Stimulated activated CD8-positive, alpha-beta memory T cell treated with anti-CD3 and anti-CD28 coated beads, Interleukin-4, amount 100 ng/mL, for 24 hours (primary cell): ENCODE data around the gene NMRAL1.

Source experiments
- DNase-seq: peaks from one replicate; pipeline ENCODE4 v3.0.0-alpha.2; 2020; ENCODE audit warnings: low read depth

NMRAL1 gene

DNA sequence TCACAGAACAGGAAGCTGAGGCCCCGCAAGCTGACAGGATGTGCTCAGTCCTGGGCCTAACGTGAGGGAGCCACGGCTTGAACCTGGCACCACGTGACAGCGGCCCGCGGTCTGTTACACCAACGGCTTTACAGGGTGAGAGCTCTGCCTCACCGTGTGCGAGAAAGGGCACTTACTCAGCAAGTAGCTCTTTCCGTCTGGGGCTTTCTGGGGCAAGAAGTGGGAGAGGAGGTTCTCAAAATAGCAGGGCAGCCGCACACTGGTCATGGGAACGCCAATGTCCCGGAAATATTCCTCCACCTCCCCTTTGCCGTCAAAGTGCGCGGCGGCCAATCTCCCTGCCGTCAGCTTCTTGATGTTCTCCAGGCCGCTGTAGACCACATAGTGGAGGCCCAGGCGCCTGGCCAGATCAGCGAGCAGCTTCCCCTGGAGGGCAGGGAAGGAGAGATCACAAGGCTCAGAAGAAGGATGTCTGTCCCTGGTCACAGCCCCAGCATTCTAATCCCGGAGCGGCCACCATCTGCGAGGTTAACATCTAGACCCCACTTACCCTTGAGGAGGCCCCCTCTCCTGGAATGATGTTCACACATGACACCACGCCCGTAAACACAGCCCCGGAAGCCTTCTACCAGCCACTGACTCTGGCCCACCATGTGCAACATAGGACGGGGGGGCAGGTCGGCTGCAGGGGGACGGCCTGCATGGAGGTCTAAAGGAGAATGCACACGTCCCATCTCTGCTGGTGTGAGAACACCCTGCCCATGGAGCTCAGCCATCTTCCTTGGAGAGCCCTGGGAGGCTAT, 8.2 kb downstream of the NMRAL1 start:
- peak; percentile 60 for DNase-seq

DNA sequence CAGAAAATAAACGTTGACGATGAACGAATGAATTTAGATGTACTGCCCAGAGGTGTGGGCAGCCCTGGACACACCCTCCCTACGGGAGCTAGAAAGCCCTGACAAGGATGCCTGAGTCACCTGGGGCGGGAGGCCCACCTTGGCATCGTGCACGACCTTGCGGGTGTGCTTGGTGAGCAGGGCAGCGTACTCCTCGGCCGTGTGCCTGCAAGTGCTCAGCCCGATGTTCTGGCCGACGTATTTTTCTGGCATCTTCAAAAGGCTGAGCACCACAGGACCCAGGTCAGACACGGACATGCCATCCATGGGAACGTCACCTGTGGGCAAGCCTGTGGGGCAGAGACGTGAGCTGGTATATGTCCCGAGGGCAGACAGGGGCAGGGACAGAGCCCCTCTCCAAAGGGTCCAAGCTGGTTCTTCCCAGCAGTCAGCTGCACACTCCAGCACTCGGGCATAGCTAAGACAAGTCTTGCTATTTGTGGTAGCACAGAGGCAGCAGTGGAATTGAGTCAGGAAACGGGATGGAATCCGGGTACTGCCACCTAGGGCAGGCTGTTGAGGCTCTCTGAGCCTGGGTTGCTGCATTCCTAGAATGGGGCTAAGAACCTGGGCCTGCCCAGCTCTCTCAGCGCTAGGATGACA, 10.8 kb downstream of the NMRAL1 start:
- no peak for DNase-seq

GRCh38 chr16:4461250-4462085, 13.0 kb downstream of the NMRAL1 start:
- no peak for DNase-seq

GRCh38 chr16:4460936-4461249, 13.5 kb downstream of the NMRAL1 start:
- no peak for DNase-seq

GRCh38 chr16:4455951-4456350, 18.5 kb downstream of the NMRAL1 start:
- no peak for DNase-seq

DNA sequence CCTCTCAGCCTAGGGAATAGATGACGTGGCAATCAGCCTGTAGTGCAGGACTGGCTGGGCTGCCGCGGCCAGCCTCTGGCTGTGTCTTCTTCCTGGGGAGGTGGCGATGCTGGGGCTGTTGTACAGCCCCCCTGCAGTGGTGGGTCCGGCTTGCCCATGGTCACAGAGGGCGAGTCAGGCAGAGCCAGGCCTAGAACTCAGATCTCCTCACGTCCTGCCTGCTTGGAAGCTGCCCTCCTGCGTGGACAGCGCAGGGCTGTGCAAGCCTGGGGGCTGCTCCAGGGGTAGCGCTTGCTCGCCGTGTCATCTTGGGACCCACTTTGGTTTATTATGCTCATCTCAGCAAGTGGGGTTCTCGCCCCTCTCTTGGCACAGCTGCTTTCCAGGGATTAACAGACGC, 19.3 kb downstream of the NMRAL1 start:
- DNase-seq, result no peak

GRCh38 chr16:4454623-4455022, 19.8 kb downstream of the NMRAL1 start:
- DNase-seq, result no peak

GRCh38 chr16:4452674-4453073, 21.8 kb downstream of the NMRAL1 start:
- DNase-seq, result no peak

GRCh38 chr16:4450931-4451519, 23.4 kb downstream of the NMRAL1 start:
- no peak for DNase-seq

- no peak for DNase-seq
These were observed 24.0 kb downstream of the NMRAL1 start for GRCh38 chr16:4450430-4450829.

GRCh38 chr16:4443986-4444385, 30.4 kb downstream of the NMRAL1 start:
- DNase-seq, result no peak

DNA sequence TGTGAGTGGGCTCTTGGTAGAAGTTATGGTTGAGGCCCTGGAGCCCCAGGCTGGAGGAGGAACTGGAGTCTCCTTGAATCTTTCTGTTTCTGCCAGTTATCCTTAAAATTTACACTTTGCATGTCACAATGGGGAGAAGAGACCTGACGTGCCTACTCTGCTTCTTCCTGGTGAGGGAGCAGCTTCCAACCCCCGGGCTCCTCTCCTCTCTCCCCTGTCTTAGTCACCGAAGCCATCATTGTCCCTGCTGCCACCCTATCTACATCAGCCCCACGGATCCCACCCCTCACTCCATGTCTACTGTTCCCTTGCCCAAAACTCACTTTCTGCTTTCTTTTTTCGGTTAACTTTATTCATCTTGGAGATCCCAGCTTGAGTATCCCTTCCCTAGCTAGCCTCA, 31.2 kb downstream of the NMRAL1 start:
- DNase-seq, result no peak

- no peak for DNase-seq
These were observed 32.1 kb downstream of the NMRAL1 start for GRCh38 chr16:4442371-4442770.

DNA sequence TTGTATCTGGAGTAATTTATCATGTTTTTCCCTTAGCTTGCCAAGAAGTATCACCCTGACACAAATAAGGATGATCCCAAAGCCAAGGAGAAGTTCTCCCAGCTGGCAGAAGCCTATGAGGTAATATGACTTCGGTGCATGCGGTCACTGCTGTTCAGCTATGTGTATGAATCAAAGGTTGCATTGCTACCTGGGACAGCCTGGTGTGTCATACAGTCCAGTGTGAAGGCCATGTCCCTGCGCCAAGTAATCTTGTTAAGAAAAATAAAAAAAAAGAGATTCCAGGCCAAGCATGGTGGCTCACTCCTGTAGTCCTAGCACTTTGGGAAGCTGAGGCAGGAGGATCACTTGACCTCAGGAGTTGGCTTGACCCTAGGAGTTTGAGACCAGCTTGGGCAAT, 37.1 kb downstream of the NMRAL1 start:
- no peak for DNase-seq

DNA sequence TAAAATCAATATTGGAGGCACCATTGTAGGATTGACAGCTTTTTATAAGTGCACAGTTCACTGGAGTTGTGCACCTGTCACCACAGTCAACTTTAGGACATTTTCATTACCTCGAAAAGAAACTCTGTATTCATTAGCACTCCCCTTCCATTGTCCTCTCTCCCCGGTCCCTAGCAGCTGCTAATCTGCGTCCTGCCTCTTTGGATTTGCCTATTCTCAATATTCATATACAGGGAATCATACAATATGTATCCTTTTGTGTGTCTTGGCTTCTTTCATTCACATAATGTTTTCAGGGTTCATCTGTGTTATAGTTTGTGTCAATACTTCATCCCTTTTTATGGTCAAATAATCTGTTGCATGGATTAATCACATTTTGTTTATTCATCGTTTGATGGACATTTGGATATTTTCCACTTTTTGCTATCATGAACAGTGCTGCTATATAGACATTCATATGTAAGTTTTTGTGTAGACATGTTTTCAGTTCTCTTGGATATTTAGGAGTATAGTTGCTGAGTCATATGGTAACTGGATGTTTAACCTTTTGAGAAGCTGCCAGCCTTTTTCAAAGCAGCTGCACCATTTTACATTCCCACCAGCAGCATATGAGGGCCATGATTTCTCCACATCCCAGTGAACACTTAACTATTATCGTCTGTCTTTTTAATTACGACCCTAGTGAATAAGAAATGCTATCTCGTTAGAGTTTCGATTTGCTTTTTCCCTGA, 38.9 kb downstream of the NMRAL1 start:
- DNase-seq, result no peak

GRCh38 chr16:4433914-4434787, 40.3 kb downstream of the NMRAL1 start:
- DNase-seq, result no peak

GRCh38 chr16:4433228-4433627, 41.2 kb downstream of the NMRAL1 start:
- no peak for DNase-seq

DNA sequence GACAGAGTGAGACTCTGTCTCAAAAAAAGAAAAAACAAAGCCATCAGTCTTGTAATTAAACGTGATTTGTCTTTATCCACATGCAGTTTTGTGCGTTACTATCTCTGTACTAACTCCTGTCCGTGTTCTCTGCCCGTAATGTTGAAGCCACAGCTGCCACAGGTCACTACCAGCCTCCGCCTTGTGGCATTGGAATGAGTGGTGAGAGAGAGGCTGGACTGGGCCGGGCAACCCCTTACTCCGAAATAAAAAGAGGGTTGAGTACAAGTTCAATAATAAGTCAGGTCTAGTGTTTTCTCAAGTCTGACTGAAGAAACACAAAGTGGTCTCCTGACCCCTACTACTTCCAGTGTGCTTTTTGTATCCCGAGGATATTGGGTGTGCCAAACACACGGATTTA, 43.4 kb downstream of the NMRAL1 start:
- no peak for DNase-seq

DNA sequence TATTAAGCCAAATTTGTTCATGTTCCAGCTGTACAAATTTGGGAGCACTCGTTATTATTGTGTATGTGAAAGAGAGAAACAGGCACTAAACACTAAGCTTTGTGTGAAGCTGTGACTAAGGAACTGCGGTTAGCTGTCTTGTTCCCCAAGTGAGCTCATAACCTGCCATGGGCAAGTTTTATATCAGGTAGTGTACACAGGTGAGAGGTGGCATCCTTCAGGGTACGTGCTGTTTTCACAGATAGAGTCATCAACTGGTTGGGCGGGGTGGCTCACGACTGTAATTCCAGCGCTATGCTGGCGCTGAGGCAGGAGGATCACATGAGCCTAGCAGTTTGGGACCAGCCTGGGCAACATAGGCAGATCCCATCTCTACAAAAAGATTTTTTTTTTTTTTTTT, 45.9 kb downstream of the NMRAL1 start:
- no peak for DNase-seq

GRCh38 chr16:4426722-4427372, 47.6 kb downstream of the NMRAL1 start:
- DNase-seq, result no peak
